Endothelial cell of umbilical vein (primary cell): Measurements from ENCODE around the gene TMEM178A.

Experiments used
- CTCF ChIP-seq, 2 donors: IDR thresholded peaks; 1 replicate in 1 of 2; 2 replicates in 1 of 2; pipeline ENCODE4 v1.5.1; 2011; ENCODE audit warnings: low read length in 2 of 2, mild to moderate bottlenecking in 2 of 2, moderate library complexity in 2 of 2, control low read depth in 1 of 2, inconsistent platforms in 1 of 2, low read depth in 1 of 2; ENCODE audit not compliant: insufficient read depth in 1 of 2; ENCODE audit errors: extremely low read depth in 1 of 2
- EZH2 ChIP-seq: IDR thresholded peaks from 2 replicates; pipeline ENCODE4 v1.6.1; 2012; ENCODE audit warnings: borderline replicate concordance, low read depth, mild to moderate bottlenecking, moderate library complexity, low read length, inconsistent platforms; ENCODE audit not compliant: severe bottlenecking
- GATA2 ChIP-seq: IDR thresholded peaks from 2 replicates; pipeline ENCODE4 v1.7.0; 2011; ENCODE audit warnings: low read depth, mild to moderate bottlenecking, moderate library complexity, mixed read lengths, low read length; ENCODE audit not compliant: insufficient read length, insufficient read depth
- JUN ChIP-seq: IDR thresholded peaks from 2 replicates; pipeline ENCODE4 v1.6.1; 2011; ENCODE audit warnings: borderline replicate concordance, low read depth; ENCODE audit not compliant: insufficient read length, insufficient read depth
- MAX ChIP-seq: IDR thresholded peaks from 2 replicates; pipeline ENCODE4 v1.6.1; 2011; ENCODE audit not compliant: insufficient read depth, insufficient read length
- MYC ChIP-seq: IDR thresholded peaks from one replicate; pipeline ENCODE4 v1.6.1; 2011; ENCODE audit warnings: mild to moderate bottlenecking, low read depth, low read length
- POLR2A ChIP-seq: IDR thresholded peaks from 2 replicates; pipeline ENCODE4 v1.6.1; 2012; ENCODE audit warnings: low read depth, mild to moderate bottlenecking, control low read depth, low read length
- POLR2AphosphoS5 ChIP-seq: IDR thresholded peaks from 2 replicates; pipeline ENCODE4 v1.6.1; 2012; ENCODE audit warnings: low read depth, mild to moderate bottlenecking, control low read depth, low read length, moderate library complexity; ENCODE audit not compliant: insufficient read depth

- no peak for TF ChIP-seq CTCF (IDR thresholded peaks at IDR 0.05; ENCODE audit: extremely low read depth in 1 of 2, insufficient read depth in 1 of 2, low read depth in 1 of 2, low read length in 2 of 2)
- no peak for TF ChIP-seq POLR2A
- TF ChIP-seq EZH2: no peak
- no peak for TF ChIP-seq MAX
- no peak for TF ChIP-seq POLR2AphosphoS5
- no peak for TF ChIP-seq MYC
- TF ChIP-seq JUN: no peak
- TF ChIP-seq GATA2: no peak
Observed at GRCh38 chr2:39705638-39706037, 39.9 kb downstream of the TMEM178A start.
